H1 (cell line): Measurements from ENCODE around the gene HOXD11. TPM values are rescaled to one million over a fixed set of nuclear protein-coding genes. Genes with fewer than 3 reads are reported as not detected.

Experiments used
- BACH1 ChIP-seq: IDR thresholded peaks from 2 replicates; pipeline ENCODE4 v1.6.1; 2012; ENCODE audit warnings: low read length, improper control_type of control experiment
- CEBPB ChIP-seq: IDR thresholded peaks from 2 replicates; pipeline ENCODE4 v1.6.1; 2012; ENCODE audit warnings: low read depth, low read length
- polyA plus RNA-seq, 7 experiments: library from polyadenylated mRNA; depleted of rRNA in 3 of 7; stranded (reverse) in 5 of 7; unstranded in 2 of 7; fragments of >200 nt in 5 of 7; fragments of 200-250 nt in 2 of 7; gene quantifications; 1 replicate in 5 of 7; 2 replicates in 1 of 7; 4 replicates in 1 of 7; pipeline versions ENCODE4 v1.2.1 to v1.2.3, GENCODE V29; 2011 to 2013; ENCODE audit warnings: missing spikeins in 2 of 7, mixed read lengths in 2 of 7
- total RNA-seq: library from RNA; stranded (reverse); fragmentation: NEBNext Ultra II Directional; extraction: Animal tissue kit (Norgen Biotek cat#: 25700); gene quantifications from 2 replicates; pipeline ENCODE4 v1.2.1, GENCODE V29; 2021
- TF ChIP-seq, protein P1 (sequence below): IDR thresholded peaks from 2 replicates; pipeline ENCODE4 v1.6.1; 2011; ENCODE audit warnings: low read length, improper control_type of control experiment

The HOXD11 gene
- total and polyA plus RNA-seq, 2 of the 8 experiments (the other 6 are each of a cell fraction or from before 2014, with no cell fraction given) = not detected

DNA sequence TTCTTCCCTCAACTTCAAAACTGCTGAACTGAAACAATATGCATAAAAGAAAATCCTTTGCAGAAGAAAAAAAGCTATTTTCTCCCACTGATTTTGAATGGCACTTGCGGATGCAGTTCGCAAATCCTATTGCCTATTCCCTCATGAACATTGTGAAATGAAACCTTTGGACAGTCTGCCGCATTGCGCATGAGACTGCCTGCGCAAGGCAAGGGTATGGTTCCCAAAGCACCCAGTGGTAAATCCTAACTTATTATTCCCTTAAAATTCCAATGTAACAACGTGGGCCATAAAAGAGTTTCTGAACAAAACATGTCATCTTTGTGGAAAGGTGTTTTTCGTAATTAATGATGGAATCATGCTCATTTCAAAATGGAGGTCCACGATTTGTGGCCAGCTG lies 30.8 kb downstream of the HOXD11 start (continued):
- TF ChIP-seq, protein P1, sequence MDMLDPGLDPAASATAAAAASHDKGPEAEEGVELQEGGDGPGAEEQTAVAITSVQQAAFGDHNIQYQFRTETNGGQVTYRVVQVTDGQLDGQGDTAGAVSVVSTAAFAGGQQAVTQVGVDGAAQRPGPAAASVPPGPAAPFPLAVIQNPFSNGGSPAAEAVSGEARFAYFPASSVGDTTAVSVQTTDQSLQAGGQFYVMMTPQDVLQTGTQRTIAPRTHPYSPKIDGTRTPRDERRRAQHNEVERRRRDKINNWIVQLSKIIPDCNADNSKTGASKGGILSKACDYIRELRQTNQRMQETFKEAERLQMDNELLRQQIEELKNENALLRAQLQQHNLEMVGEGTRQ = no peak
- no peak for TF ChIP-seq BACH1
- no peak for TF ChIP-seq CEBPB
